Activated CD4-positive, alpha-beta T cell treated with anti-CD3 and anti-CD28 coated beads for 48 hours (primary cell): ENCODE data around the gene ECI2.
"Not testable (repeated sequence)": the region's sequence is repeated elsewhere in the genome, so short reads cannot be mapped to it uniquely, and the experiment has no call there.

ENCODE experiments used
- DNase-seq: peaks from one replicate; pipeline ENCODE4 v3.0.0-alpha.2; 2020

The ECI2 gene

DNA sequence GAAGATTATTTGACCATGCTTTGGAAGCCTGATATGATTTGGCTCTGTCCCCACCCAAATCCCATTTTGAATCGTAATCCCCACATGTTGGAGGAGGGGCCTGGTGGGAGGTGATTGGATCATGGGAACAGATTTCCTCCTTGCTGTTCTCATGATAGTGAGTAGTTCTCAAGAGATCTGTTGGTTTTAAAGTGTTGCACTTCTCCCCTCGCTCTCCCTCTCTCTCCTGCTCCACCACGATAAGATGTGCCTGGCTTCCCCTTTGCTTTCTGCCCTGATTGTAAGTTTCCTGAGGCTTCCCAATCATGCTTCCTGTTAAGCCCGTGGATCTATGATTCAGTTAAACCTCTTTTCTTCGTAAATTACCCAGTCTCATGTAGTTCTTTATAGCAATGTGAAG is 34.7 kb downstream of the ECI2 start:
- no peak for DNase-seq

DNA sequence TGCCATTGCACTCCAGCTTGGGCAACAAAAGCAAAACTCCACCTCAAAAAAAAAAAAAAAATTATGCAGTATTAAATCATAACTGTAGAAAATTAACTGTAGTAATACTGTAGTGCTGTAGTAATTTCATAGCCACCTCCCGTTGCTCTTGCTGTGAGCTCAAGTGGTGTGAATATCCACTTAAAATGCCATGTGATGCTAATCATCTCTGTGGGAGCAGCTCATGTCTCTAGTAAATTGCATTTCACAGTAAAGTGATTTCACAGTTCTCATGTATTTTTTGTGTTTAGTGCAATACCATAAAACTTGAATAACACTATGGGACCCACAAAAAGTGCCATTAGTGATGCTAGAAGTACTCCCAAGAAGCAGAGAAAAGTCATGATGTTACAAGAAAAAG is 42.1 kb downstream of the ECI2 start:
- DNase-seq: no peak

DNA sequence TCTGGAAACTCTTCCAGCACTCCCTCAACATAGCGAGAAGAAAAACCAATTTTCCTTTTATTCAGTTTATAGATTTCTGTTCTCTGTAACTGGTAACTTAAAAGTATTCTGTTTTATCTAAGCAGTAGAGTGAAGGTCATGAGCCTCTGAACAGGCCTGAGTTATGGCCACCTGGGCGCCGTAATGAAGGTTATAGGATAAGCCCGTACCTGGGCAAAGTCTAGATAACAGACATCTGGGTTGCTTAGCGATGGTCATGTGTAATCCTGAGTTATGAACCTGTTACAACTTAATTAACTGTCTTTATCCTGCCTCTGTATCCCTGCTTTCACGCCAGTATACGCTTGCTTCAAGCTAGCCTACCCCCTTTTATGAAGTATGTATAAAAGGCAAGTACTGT is 43.4 kb downstream of the ECI2 start:
- no peak for DNase-seq

DNA sequence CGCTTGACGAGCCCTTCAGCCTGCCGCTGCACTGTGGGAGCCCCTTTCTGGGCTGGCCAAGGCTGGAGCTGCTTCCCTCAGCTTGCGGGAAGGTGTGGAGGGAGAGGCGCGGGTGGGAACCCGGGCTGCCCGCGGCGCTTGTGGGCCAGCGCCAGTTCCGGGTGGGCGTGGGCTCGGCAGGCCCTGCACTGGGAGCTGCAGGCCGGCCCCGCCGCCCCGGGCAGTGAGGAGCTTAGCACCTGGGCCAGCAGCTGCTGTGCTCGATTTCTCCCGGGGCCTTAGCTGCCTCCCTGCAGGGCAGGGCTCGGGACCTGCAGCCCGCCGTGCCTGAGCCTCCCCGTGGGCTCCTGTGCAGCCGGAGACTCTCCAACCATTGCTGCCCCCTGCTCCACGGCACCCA is 45.3 kb downstream of the ECI2 start:
- DNase-seq: not testable (repeated sequence)

DNA sequence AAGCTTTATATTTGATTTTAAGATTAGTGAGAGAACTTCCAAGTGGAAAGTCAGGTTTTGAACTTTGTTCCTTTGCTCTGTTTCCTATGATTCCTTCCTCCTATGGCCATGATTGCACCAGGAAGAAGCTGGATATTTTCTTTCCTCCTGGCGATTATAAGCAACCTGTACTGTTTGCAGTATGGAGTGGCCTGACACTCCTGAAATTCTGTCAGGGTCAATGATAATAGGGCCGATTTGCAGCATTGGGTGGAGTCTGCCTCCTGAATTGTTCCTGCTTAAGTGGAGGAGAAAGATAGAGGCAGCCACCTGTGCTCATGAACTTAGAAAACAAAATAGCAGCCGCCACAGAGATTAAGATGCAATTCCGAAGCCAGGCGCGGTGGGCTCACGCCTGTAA is 46.7 kb downstream of the ECI2 start:
- no peak for DNase-seq

DNA sequence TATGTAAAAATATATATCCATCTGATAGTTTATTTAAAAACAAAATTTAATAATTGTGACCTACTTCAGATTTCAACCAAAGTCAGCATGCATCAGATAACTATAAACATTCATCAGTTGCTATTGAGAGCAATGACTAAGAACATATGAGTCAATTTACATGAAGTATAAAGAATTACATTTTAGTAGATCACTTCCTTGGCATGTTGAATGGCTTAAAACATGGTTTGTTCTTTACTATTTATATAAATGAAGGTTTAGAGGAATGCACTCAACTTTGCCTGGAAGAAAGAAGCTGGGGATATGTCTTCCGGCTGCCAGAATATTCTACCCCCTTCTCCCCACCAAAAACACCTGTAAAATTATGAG is 50.1 kb downstream of the ECI2 start:
- no peak for DNase-seq

DNA sequence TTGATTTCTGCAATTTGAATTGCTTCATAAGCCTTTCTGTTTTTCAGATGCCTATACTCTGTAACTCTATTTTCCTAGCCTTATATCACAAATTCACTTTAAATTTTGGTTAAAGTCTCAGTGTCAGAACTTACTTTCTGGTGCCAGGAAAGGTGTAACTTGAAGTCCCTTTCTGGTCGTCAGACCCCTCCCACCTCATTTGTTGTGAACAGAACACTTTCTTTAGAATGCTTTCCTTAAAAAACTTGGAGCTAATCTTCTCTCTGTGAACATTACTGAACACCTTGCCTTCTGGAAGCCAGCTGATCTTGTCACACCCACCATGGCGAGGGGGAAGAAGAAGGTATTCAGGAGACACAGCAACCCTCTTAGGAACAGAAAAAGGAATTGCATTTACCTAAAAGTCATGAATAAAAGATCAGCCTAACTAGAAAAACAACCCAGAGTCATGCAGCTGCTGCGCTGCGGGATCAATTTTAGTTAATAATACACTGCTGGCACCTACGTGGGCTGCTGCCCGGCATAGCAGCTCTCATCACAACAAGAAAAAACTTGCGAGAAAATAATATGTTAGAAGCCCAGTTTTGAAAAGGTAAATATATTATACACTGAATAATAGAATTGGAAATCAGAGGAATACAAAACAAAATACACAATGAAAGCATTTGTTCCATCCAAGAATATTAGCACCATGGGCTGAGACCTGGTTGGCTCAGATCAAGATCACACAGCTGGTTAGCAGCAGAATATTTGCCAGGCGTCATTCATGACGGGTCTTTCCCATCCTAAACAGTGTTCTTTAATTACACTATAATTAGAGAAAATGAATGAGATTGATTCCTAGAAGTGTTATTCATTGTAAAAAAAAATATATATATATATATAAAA is 50.7 kb downstream of the ECI2 start:
- DNase-seq: no peak

DNA sequence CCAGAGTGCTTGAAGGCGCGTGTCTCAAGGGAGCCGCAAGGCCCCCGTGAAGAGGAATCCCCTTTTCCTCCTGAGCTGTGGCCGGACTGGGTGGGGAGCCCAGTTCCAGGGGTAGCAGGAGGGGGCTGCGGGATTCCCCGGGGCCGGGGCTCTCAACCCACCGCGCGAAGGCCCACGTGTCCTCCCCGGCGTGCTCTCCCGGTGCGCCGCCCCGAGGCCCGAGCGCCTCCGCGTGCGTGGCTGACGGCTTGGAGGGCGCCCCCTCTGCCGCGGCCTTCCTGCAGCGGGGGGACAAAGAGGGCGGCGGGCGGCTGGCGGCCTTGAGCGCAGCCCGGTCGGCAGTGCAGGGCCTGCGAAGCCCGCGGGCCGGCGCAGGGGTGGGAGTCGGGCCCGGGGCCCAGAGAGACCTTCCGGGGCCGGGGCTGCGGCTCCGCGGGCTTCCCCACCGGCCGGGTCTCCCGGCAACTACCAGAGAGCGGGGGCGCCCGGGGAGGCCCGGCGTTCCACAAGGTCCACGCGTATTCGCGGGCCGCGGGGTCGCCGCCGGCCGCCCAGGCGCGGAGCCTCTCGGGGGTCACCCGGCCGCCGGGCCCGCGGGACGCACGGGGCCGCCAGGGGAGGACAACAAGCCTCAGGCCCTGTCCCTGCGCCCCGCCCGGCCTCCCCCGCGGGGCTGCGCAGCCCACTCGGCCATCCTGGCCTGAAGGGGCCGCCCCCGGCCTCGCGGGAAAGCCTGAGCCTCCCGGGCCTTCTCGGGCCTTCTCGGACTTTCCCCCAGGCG is 56.5 kb downstream of the ECI2 start, which contains the start of gene FAM217A:
TSS of gene FAM217A (minus strand) at position 447 of the 781 bp plus-strand sequence. CDS start 1,723 bp downstream, outside the sequence.
- no peak for DNase-seq

DNA sequence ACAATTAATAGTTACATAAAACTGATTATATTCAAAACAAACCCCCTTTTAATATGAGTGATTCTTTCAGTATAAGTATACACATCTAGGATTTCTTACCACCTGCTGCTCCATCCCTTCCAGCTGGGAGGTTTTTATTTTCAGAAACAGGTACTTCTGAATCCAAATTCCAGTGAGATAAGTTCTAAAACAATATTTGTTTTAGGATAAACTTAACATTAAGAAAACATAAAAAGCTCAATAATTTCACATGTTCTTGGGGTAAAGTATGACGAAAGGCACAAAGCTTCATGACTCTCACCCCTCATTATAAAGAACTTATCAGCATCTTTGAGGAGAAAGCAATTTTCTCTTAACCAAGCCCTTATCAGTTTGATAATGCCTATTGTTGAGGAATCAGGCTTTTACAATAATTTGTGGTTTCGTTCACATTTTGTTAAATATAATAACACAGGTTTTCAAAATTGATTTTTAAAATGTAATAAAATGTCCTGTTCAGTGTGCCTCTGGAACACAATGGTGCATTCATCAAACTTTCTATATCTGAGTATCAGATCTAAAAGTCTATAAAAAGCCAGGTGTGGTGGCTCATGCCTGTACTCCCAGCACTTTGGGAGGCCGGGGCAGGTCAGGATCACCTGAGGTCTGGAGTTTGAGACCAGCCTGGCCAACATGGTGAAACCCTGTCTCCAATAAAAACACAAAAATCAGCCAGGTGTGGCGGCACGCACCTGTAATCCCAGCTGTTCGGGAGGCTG is 60.7 kb downstream of the ECI2 start:
- DNase-seq: no peak

DNA sequence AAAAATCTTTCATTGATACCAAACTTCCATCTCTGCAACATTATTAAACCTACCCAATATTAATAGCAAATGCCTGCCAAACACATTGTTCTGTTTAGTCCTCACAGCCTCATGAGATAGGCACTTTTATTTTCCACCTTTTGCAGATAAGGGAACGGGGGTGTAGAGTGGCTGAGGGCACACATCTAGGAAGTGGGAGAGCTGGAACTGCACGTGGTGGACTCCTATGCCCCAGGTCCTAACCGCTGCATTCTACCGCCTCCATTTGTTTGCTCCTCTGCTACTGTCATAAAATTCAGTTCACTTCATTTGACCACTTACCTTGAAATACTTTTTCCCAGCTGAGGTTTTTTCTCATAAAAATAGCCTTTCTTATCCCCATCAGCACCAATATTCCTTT is 64.0 kb downstream of the ECI2 start:
- DNase-seq: no peak

DNA sequence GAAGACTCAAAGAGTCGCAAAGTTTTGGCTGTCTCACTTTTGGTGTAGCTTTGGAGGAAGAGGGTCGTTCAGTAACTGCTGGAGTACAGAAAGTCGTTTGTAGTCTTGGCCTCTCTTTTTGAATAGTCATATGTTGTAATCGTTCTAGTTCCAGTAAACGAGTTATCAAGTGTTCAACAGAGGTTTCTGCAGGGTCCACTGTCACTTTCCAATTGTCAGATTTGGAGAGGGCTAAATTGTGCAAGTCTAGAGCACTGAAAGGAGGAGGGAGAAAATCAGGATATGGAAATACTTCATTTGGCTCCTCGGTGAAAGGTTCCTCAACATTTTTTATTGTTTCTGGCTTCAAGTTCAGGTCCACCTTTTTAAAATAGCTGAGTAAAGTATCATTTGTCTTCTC is 66.2 kb downstream of the ECI2 start:
- no peak for DNase-seq

DNA sequence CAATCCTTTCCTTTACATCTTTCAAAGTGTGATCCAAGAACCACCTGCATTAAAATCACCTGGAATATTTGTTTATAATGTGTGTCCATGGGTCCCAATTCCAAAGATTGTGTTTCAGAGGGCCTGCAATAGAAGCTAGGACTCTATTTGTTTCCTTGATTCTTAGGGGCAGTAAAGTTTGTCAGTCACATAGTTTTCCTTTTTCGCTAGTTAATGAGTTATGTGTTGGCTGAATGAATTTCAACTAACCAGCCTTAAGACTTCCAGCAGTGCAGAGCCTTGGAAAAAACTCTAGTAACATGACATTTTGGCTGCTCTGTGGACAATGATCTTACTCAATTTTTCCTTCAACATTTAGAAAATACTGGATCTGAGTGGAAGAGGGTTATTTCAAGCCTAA is 67.7 kb downstream of the ECI2 start:
- DNase-seq: no peak

DNA sequence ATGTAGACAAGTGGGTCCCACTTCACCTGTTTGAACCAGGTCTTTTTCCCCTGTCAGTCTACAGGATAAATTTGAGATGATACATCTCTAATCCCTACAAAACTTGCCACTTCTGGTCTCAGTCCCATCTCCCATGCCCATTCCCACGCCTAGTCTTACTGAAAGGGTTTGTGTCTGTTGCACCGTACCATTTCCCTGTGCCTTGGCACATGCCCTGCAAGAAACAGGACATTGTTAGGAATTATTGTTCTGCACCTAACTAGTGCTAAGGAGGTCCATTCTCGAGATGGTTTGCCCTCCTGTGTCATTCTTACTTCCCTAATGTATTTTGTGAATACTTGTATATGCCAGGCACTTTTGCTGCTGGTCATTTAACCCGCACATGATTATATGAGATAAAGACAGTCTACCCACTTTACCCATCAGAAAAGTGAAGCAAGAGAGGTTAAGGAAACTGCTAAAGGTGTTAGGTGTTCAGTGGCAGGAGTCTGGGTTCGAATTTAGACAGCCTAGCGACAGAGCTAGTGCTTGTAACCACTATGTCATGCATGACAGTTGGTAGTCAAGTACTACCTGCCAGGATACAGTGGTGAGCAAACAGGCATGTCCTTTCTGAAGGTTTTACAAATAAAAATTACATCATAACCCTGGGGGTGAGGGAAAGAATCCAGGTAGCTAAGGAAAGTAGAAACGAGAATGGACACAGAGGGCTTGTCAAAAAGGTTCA is 69.2 kb downstream of the ECI2 start:
- DNase-seq: no peak
